GM23338 (cell line): ENCODE results near the gene AARS2. TPM values are rescaled to one million over a fixed set of nuclear protein-coding genes. Genes with fewer than 3 reads are reported as not detected.

ENCODE experiments used
- ATAC-seq: fragments of 200-7000 bp; cut with Tn5 transposase; 3 replicates; pipeline ENCODE4 v1.9.1; 2020
- DNase-seq: peaks from one replicate; pipeline ENCODE4 v3.0.0-alpha.2; 2015; ENCODE audit warnings: low spot score
- H2AFZ ChIP-seq: fragments of 200-600 bp; sonication (generic); 2 replicates; pipeline ENCODE4 v1.8.0; 2016; ENCODE audit warnings: antibody characterized with exemption, mild to moderate bottlenecking, moderate library complexity
- H3F3A ChIP-seq: fragments of 200-600 bp; sonication (generic); replicated peaks from 2 replicates; pipeline ENCODE4 v1.8.0; 2017; ENCODE audit warnings: antibody characterized with exemption, mixed run types, low read depth
- H3K27ac ChIP-seq: fragments of 200-600 bp; sonication (generic); 2 replicates; pipeline ENCODE4 v1.6.1; 2016; ENCODE audit warnings: low read depth
- H3K27me3 ChIP-seq: fragments of 200-600 bp; sonication (generic); 2 replicates; pipeline ENCODE4 v1.8.0; 2016; ENCODE audit warnings: mild to moderate bottlenecking, mixed run types, moderate library complexity; ENCODE audit not compliant: insufficient read depth
- H3K36me3 ChIP-seq: fragments of 200-600 bp; sonication (generic); 2 replicates; pipeline ENCODE4 v1.8.0; 2016; ENCODE audit warnings: mild to moderate bottlenecking; ENCODE audit not compliant: insufficient read depth
- H3K4me1 ChIP-seq: fragments of 200-600 bp; sonication (generic); 2 replicates; pipeline ENCODE4 v1.8.0; 2016; ENCODE audit warnings: mild to moderate bottlenecking, moderate library complexity; ENCODE audit not compliant: insufficient read depth
- H3K4me2 ChIP-seq: fragments of 200-600 bp; sonication (generic); 2 replicates; pipeline ENCODE4 v1.7.1; 2017; ENCODE audit warnings: mixed run types
- H3K4me3 ChIP-seq: fragments of 200-600 bp; sonication (generic); 2 replicates; pipeline ENCODE4 v1.6.1; 2016; ENCODE audit warnings: mixed run types
- H3K79me2 ChIP-seq: fragments of 200-600 bp; sonication (generic); replicated peaks from 2 replicates; pipeline ENCODE4 v1.8.0; 2017; ENCODE audit warnings: mild to moderate bottlenecking; ENCODE audit not compliant: insufficient read depth
- H3K9me2 ChIP-seq: fragments of 200-600 bp; sonication (generic); 2 replicates; pipeline ENCODE4 v1.8.0; 2017; ENCODE audit not compliant: insufficient read depth
- H4K20me1 ChIP-seq: fragments of 200-600 bp; sonication (generic); replicated peaks from 2 replicates; pipeline ENCODE4 v1.8.0; 2017; ENCODE audit warnings: mild to moderate bottlenecking; ENCODE audit not compliant: insufficient read depth
- H3K27ac Mint-ChIP-seq: 2 replicates; pipeline ENCODE4 v1.8.0; 2020; ENCODE audit warnings: inconsistent platforms, mild to moderate bottlenecking, moderate library complexity, mixed read lengths
- H3K27me3 Mint-ChIP-seq: 3 replicates; pipeline ENCODE4 v1.8.0; 2022; ENCODE audit warnings: low read depth, mild to moderate bottlenecking, moderate library complexity, mixed read lengths, inconsistent platforms; ENCODE audit not compliant: insufficient read depth, poor library complexity
- H3K36me3 Mint-ChIP-seq: 3 replicates; pipeline ENCODE4 v1.8.0; 2021; ENCODE audit warnings: low read depth, mild to moderate bottlenecking, inconsistent platforms, moderate library complexity, mixed read lengths
- H3K4me1 Mint-ChIP-seq: 3 replicates; pipeline ENCODE4 v1.8.0; 2020; ENCODE audit warnings: mild to moderate bottlenecking, inconsistent platforms, mixed read lengths
- H3K4me3 Mint-ChIP-seq: 3 replicates; pipeline ENCODE4 v1.8.0; 2021; ENCODE audit warnings: moderate library complexity, mild to moderate bottlenecking, inconsistent platforms, mixed read lengths
- H3K9me3 Mint-ChIP-seq: 3 replicates; pipeline ENCODE4 v1.8.0; 2020; ENCODE audit warnings: moderate library complexity, mild to moderate bottlenecking, inconsistent platforms, mixed read lengths
- EZH2 ChIP-seq: fragments of 200-600 bp; sonication (generic); IDR thresholded peaks from one replicate; pipeline ENCODE4 v1.8.0; 2017; ENCODE audit warnings: antibody characterized with exemption, mild to moderate bottlenecking, low read depth; ENCODE audit not compliant: unreplicated experiment
- EZH2phosphoT487 ChIP-seq: fragments of 200-600 bp; sonication (generic); IDR thresholded peaks from one replicate; pipeline ENCODE4 v1.8.1; 2018; ENCODE audit warnings: antibody characterized with exemption; ENCODE audit not compliant: unreplicated experiment
- JUNB ChIP-seq: IDR thresholded peaks from one replicate; pipeline ENCODE4 v1.6.1; 2016; ENCODE audit warnings: antibody characterized with exemption; ENCODE audit not compliant: unreplicated experiment
- NANOG ChIP-seq: IDR thresholded peaks from 2 replicates; pipeline ENCODE4 v1.6.1; 2016; ENCODE audit warnings: antibody characterized with exemption, borderline replicate concordance
- POLR2AphosphoS5 ChIP-seq: IDR thresholded peaks from 2 replicates; pipeline ENCODE4 v1.6.1; 2016; ENCODE audit warnings: antibody characterized with exemption, low read depth
- STAT1 ChIP-seq: IDR thresholded peaks from one replicate; pipeline ENCODE4 v1.6.1; 2016; ENCODE audit warnings: antibody characterized with exemption; ENCODE audit not compliant: unreplicated experiment
- ZNF114 ChIP-seq: fragments of 250-450 bp; sonication (Bioruptor Pico); IDR thresholded peaks from 2 replicates; pipeline ENCODE4 v1.5.0; 2020; ENCODE audit warnings: mild to moderate bottlenecking, moderate library complexity
- ZNF331 ChIP-seq: fragments of 250-450 bp; sonication (Bioruptor Pico); IDR thresholded peaks from 2 replicates; pipeline ENCODE4 v1.5.0; 2020; ENCODE audit warnings: low read depth, mild to moderate bottlenecking, moderate library complexity
- ZNF462 ChIP-seq: fragments of 250-450 bp; sonication (Bioruptor Pico); IDR thresholded peaks from 2 replicates; pipeline ENCODE4 v1.5.0; 2020; ENCODE audit warnings: mild to moderate bottlenecking, moderate library complexity
- polyA plus RNA-seq: library from polyadenylated mRNA; unstranded; fragments of >200 nt; fragmentation: Nextera tagmentation; extraction: Ambion mirVana; gene quantifications from 2 replicates; pipeline ENCODE4 v1.2.1, GENCODE V29; 2016
- total RNA-seq: library from RNA; depleted of rRNA; stranded (reverse); fragments of >200 nt; shearing (Covaris generic); gene quantifications from 2 replicates; pipeline ENCODE4 v1.2.3, GENCODE V29; 2014
- TF ChIP-seq, protein P1 (sequence below), 2 experiments: fragments of 200-600 bp in 1 of 2; sonication (generic) in 1 of 2; conservative IDR thresholded peaks; 2 replicates each; pipeline versions ENCODE4 v1.5.1 to v1.6.1; 2016 to 2017; ENCODE audit warnings: antibody characterized with exemption in 2 of 2, low read depth in 2 of 2, mild to moderate bottlenecking in 2 of 2, moderate library complexity in 1 of 2
- TF ChIP-seq, protein P2 (sequence below): IDR thresholded peaks from one replicate; pipeline ENCODE4 v1.6.1; 2018; ENCODE audit warnings: antibody characterized with exemption; ENCODE audit not compliant: unreplicated experiment

AARS2 gene
- total and polyA plus RNA-seq, 2 experiments from 2014 or later: 6.5 to 23.2 TPM

DNA sequence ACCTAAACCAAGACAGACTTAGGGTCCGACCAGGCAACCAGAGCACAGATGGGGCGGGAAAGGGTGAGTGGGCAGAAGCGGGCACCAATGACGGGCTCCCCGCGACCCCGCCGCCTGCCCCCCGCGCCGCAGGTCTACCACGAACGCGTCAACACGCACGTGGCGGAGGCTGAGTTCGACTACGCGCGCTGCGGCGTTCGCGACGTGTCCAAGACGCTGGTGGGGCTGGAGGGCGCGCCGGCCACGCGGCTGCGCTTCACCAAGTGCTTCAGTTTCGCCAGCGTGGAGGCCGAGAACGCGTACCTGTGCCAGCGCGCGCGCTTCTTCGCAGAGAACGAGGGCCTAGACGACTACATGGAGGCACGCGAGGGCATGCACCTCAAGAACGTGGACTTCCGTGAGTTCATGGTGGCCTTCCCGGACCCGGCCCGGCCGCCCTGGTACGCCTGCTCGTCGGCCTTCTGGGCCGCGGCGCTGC is 37.8 kb downstream of the AARS2 start:
- Mint-ChIP-seq H3K27me3 (peaks cover 31% of the 10 kb centered on the region), H3K9me3 (no peaks in the 10 kb centered on the region), H3K4me1 (peaks cover 18% of the 10 kb centered on the region), H3K27ac (no peak overlapping the region), H3K4me3 (no peak overlapping the region), H3K36me3 (peaks cover 6% of the 10 kb centered on the region; the same call in 2 of the 3 replicates)
- 0 out of 2 replicates have a peak, but pooled peaks cover 13% of the 10 kb centered on the region for H3F3A ChIP-seq
- H3K27me3 ChIP-seq: peaks cover 35% of the 10 kb centered on the region
- no peak for ATAC-seq
- H3K79me2 ChIP-seq: no peaks in the 10 kb centered on the region
- H3K4me2 ChIP-seq: peak overlapping the region; percentile 71
- no peaks in the 10 kb centered on the region; the same call in 1 of the 2 replicates for H3K4me1 ChIP-seq
- no peak overlapping the region for H3K27ac ChIP-seq
- H3K4me3 ChIP-seq: peak overlapping the region; percentile 42; the same call in 1 of the 2 replicates
- TF ChIP-seq JUNB: no peak
- TF ChIP-seq ZNF331: no peak
- TF ChIP-seq, protein P1, sequence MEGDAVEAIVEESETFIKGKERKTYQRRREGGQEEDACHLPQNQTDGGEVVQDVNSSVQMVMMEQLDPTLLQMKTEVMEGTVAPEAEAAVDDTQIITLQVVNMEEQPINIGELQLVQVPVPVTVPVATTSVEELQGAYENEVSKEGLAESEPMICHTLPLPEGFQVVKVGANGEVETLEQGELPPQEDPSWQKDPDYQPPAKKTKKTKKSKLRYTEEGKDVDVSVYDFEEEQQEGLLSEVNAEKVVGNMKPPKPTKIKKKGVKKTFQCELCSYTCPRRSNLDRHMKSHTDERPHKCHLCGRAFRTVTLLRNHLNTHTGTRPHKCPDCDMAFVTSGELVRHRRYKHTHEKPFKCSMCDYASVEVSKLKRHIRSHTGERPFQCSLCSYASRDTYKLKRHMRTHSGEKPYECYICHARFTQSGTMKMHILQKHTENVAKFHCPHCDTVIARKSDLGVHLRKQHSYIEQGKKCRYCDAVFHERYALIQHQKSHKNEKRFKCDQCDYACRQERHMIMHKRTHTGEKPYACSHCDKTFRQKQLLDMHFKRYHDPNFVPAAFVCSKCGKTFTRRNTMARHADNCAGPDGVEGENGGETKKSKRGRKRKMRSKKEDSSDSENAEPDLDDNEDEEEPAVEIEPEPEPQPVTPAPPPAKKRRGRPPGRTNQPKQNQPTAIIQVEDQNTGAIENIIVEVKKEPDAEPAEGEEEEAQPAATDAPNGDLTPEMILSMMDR (conservative IDR thresholded peaks at IDR 0.05; ENCODE audit: low read depth in 2 of 2): no peak
- TF ChIP-seq, protein P2, sequence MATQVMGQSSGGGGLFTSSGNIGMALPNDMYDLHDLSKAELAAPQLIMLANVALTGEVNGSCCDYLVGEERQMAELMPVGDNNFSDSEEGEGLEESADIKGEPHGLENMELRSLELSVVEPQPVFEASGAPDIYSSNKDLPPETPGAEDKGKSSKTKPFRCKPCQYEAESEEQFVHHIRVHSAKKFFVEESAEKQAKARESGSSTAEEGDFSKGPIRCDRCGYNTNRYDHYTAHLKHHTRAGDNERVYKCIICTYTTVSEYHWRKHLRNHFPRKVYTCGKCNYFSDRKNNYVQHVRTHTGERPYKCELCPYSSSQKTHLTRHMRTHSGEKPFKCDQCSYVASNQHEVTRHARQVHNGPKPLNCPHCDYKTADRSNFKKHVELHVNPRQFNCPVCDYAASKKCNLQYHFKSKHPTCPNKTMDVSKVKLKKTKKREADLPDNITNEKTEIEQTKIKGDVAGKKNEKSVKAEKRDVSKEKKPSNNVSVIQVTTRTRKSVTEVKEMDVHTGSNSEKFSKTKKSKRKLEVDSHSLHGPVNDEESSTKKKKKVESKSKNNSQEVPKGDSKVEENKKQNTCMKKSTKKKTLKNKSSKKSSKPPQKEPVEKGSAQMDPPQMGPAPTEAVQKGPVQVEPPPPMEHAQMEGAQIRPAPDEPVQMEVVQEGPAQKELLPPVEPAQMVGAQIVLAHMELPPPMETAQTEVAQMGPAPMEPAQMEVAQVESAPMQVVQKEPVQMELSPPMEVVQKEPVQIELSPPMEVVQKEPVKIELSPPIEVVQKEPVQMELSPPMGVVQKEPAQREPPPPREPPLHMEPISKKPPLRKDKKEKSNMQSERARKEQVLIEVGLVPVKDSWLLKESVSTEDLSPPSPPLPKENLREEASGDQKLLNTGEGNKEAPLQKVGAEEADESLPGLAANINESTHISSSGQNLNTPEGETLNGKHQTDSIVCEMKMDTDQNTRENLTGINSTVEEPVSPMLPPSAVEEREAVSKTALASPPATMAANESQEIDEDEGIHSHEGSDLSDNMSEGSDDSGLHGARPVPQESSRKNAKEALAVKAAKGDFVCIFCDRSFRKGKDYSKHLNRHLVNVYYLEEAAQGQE: no peak
- TF ChIP-seq ZNF462 (CRISPR knock-in tag): no peak
- no peak for TF ChIP-seq EZH2
- no peak for TF ChIP-seq POLR2AphosphoS5
- TF ChIP-seq STAT1: no peak
- TF ChIP-seq NANOG: no peak
- no peak for TF ChIP-seq ZNF114 (CRISPR knock-in tag)
- TF ChIP-seq EZH2phosphoT487: no peak
- no peaks in the 10 kb centered on the region for H3K9me2 ChIP-seq
- no peak for DNase-seq
- H2AFZ ChIP-seq: peak overlapping the region; percentile 56; the same call in 1 of the 2 replicates
- H3K36me3 ChIP-seq: no peaks in the 10 kb centered on the region
- no peaks in the 10 kb centered on the region for H4K20me1 ChIP-seq
